Measurements from ENCODE around the gene EDAR. TPM values are rescaled to one million over a fixed set of nuclear protein-coding genes. Genes with fewer than 3 reads are reported as not detected.

The EDAR gene
- total and polyA plus RNA-seq, 2 of the 8 experiments (the other 6 are each of a cell fraction or from before 2014, with no cell fraction given): not detected

- TF ChIP-seq FOSL1 (IDR thresholded peaks at IDR 0.05; ENCODE audit: insufficient read depth, low read depth, low read length) (no peak), CTBP2 (IDR thresholded peaks at IDR 0.05; ENCODE audit: borderline replicate concordance, insufficient read depth, insufficient read length, low read length) (no peak), TAF1 (IDR thresholded peaks at IDR 0.05; ENCODE audit: low read depth, low read length) (no peak), CHD2 (IDR thresholded peaks at IDR 0.05; ENCODE audit: low read length) (no peak), KDM5A (IDR thresholded peaks at IDR 0.05; ENCODE audit: low read length) (no peak)
Observed at GRCh38 chr2:108941767-108942166, 47.3 kb downstream of the EDAR start (continued).

All from H1 (cell line).